Fibroblast of the aortic adventitia (primary cell): ENCODE data around the gene CCDC32. TPM values are rescaled to one million over a fixed set of nuclear protein-coding genes. Genes with fewer than 3 reads are reported as not detected.
A peak's percentile ranks its signal among the peaks of the same experiment; 100 is the strongest.

Source experiments
- DNase-seq: peaks from one replicate; pipeline ENCODE4 v3.0.0-alpha.2; 2010; ENCODE audit warnings: low read depth
- H3K4me3 ChIP-seq: 2 replicates; pipeline ENCODE4 v1.5.1; 2011; ENCODE audit warnings: low read depth, mild to moderate bottlenecking, control low read depth, low read length, moderate library complexity
- small RNA-seq: library from RNA; depleted of rRNA; stranded (forward); fragments of <200 nt; gene quantifications from one replicate; pipeline ENCODE3, GENCODE V24; 2012
- total RNA-seq: library from RNA; depleted of rRNA; stranded (reverse); fragments of >200 nt; gene quantifications from 2 replicates; pipeline ENCODE4 v1.2.3, GENCODE V29; 2012; ENCODE audit warnings: low replicate concordance
- TF ChIP-seq, protein P1 (sequence below): IDR thresholded peaks from 2 replicates; pipeline ENCODE4 v1.5.1; 2011; ENCODE audit warnings: mild to moderate bottlenecking, low read length, control low read depth, inconsistent platforms; ENCODE audit not compliant: insufficient read depth

CCDC32 gene
- total RNA-seq, 1 donor: 24.0 TPM

DNA sequence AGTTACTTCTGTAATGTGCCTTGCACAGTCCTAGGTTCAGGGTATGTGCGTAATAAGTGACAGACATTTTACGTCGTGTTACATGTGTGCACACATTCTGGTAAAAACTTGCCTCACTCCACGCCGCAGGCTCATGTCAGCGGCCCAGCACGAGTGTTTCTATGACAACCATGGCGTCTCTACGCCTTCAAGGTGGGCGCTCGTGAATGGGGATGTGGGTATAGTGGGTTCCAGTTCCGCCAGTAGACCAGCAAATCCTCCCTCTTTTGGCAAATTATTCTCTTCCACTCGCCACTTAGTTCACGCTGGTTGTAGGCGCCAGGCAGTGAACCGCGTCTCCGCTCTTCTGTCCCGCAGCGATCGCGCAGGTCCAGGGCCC is 53.8 kb downstream of the CCDC32 start:
- no peak for DNase-seq
- TF ChIP-seq, protein P1, sequence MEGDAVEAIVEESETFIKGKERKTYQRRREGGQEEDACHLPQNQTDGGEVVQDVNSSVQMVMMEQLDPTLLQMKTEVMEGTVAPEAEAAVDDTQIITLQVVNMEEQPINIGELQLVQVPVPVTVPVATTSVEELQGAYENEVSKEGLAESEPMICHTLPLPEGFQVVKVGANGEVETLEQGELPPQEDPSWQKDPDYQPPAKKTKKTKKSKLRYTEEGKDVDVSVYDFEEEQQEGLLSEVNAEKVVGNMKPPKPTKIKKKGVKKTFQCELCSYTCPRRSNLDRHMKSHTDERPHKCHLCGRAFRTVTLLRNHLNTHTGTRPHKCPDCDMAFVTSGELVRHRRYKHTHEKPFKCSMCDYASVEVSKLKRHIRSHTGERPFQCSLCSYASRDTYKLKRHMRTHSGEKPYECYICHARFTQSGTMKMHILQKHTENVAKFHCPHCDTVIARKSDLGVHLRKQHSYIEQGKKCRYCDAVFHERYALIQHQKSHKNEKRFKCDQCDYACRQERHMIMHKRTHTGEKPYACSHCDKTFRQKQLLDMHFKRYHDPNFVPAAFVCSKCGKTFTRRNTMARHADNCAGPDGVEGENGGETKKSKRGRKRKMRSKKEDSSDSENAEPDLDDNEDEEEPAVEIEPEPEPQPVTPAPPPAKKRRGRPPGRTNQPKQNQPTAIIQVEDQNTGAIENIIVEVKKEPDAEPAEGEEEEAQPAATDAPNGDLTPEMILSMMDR: no peak
- H3K4me3 ChIP-seq: peak overlapping the region; percentile 65

DNA sequence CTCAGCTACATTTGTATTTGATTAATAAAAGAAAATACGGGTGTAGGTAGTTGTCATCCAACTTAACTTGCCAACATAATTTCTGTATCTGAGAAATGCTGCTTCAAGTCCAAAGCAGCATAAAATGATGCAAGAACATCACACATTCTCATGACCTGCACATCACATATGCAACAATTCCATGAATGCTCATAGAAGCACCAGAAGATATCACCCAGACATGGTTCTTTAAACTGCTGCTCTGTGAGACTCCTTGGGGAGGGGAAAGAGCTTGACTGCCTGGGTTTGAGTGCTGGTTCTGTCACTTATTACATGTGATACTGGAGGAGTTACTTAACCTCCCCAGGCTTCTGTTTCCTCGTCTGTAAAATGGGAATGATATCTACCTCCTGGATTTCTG is 54.6 kb downstream of the CCDC32 start:
- no peak overlapping the region for H3K4me3 ChIP-seq
- peak; percentile 48 for DNase-seq
- TF ChIP-seq, protein P1: no peak

DNA sequence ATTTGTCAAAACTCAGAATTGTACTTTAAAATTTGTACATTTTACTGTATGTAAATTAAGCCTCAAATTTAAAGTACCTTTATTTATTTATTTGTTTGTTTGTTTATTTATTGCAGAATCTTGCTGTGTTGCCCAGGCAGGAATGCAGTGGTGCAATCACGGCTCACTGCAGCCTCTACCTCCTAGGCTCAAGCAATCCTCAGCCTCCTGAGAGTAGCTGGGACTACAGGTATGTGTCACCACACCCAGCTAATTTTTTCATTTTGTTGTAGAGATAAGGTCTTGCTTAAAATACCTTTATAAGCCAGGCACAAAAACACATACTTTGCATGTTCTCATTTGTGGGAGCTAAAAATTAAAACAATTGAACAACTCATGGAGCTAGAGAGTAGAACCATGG is 56.6 kb downstream of the CCDC32 start:
- TF ChIP-seq, protein P1: no peak
- H3K4me3 ChIP-seq: no peak overlapping the region
- no peak for DNase-seq

DNA sequence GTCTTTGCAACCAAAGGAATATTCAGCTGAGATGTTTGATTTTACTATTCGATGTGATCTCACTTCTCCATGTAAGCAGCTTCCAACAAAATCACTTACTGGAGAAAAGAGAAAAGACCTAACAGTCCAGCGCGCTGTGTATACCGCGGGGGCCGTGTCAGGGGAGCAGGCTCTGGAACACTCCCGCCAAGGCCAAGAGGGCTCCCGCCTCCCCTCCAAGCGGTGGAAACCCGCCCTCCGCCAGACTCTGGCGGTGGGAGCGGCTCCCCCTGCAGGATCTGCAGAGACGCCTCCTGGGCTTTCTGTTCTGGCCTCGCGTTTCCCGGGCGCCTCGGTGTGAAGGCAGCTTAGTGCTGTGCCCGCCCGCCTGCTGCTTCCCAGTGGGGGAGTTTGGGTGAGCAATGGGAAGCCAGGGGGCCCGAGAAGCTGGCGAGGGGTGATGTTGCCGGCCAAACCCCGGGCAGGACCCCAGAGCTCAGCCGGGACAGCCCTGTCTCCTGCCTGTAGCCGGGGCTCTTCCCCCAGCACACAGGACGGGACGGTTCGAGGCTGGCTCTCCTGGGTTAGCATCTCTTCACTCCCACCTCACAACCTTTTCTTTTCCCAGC is 57.8 kb downstream of the CCDC32 start:
- TF ChIP-seq, protein P1: peak; percentile 84
- peak; percentile 61 for DNase-seq
- H3K4me3 ChIP-seq: peak overlapping the region; percentile 35

Small RNA genes within 50 kb of the gene (small RNA-seq; reads per million reads assigned to genes)
- gene RF00017 (not detected), gene RNU6-516P (not detected)

Other genes starting within 250 kb of the CCDC32 start
- gene INAFM2, start 241.3 kb downstream of the CCDC32 start, total RNA-seq: 8.1 and 8.9 TPM in 2 replicates
- gene CCDC9B, start 224.1 kb downstream of the CCDC32 start, total RNA-seq: 6.7 and 16.2 TPM in 2 replicates
- not detected in 2 replicates for gene PHGR1, start 214.0 kb downstream of the CCDC32 start, total RNA-seq
- gene DISP2, start 206.8 kb downstream of the CCDC32 start, total RNA-seq: 0.08 and 0.36 TPM in 2 replicates
- 24.5 and 44.1 TPM in 2 replicates for gene KNSTRN, start 182.3 kb downstream of the CCDC32 start, total RNA-seq
- gene IVD, start 159.2 kb downstream of the CCDC32 start, total RNA-seq: 21.9 and 33.6 TPM in 2 replicates
- gene BAHD1, start 124.1 kb downstream of the CCDC32 start, total RNA-seq: 9.0 and 14.4 TPM in 2 replicates
- 8.8 and 14.9 TPM in 2 replicates for gene CHST14, start 94.1 kb downstream of the CCDC32 start, total RNA-seq
- gene RPUSD2, start 4.3 kb upstream of the CCDC32 start, total RNA-seq: 6.2 and 7.6 TPM in 2 replicates
- 1.3 and 35.9 TPM in 2 replicates for gene KNL1, start 29.2 kb upstream of the CCDC32 start, total RNA-seq
- 2.9 and 12.1 TPM in 2 replicates for gene RAD51, start 130.1 kb upstream of the CCDC32 start, total RNA-seq
- gene RMDN3, start 190.2 kb upstream of the CCDC32 start, total RNA-seq: 18.0 and 54.0 TPM in 2 replicates
- 0.82 and 2.0 TPM in 2 replicates for gene GCHFR, start 199.0 kb upstream of the CCDC32 start, total RNA-seq
- 0.18 and 0.57 TPM in 2 replicates for gene C15orf62, start 204.9 kb upstream of the CCDC32 start, total RNA-seq
- gene ZFYVE19, start 242.0 kb upstream of the CCDC32 start, total RNA-seq: 13.0 and 24.9 TPM in 2 replicates
- 21.6 and 33.5 TPM in 2 replicates for gene DNAJC17, start 242.4 kb upstream of the CCDC32 start, total RNA-seq